ENCODE measurements around the gene REX1BD. TPM values are rescaled to one million over a fixed set of nuclear protein-coding genes. Genes with fewer than 3 reads are reported as not detected.

REX1BD gene
- total RNA-seq, 2 experiments from 2014 or later: 62.9 to 68.5 TPM

DNA sequence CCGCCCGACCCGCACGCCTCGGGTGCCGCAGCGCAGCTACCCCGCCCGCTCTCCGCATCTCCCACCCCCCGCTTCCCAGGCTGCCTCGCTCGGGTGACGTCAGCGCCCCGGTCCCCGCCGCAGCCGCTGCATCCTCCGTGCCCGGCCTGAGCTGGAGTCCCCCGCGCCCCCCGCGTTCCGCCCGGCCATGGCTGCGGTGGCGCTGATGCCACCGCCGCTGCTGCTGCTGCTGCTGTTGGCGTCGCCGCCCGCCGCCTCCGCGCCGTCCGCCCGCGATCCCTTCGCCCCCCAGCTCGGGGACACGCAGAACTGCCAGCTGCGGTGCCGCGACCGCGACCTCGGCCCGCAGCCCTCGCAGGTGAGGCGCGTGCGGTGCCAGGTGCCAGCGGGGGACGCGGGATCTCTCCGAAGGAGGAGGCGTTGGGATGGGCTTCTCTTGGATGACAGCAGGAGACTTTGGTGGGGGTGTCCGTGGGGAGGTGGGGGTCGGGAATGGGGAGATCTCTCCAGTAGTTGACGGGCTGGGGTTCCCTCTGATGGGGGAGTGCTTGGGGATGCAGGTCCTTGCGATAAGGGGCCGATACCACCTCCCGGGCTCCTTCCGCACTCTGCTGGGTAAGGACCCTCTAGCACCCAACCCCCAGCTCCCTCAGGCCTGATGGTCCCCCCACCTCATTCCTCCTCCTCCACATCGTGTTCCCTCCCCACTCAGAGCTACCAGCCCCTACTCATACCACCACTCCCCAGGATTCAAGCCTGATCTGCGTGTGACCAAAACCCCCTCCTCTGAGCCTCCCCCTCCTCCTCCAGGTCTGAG, 24.4 kb downstream of the REX1BD start, which contains the start of gene TMEM59L:
Gene TMEM59L (plus strand): TSS at position 99 of the 817 bp plus-strand sequence. CDS start 89 bp downstream, at position 188.
- Mint-ChIP-seq H3K27me3 (ENCODE audit: low read depth) (peaks cover 62% of the 10 kb centered on the region), H3K4me1 (ENCODE audit: low read depth) (peaks cover 17% of the 10 kb centered on the region), H3K36me3 (ENCODE audit: low read depth) (no peaks in the 10 kb centered on the region), H3K9me3 (no peaks in the 10 kb centered on the region), H3K27ac (no peak within 1 kb of the TSS), H3K4me3 (peak within 1 kb of the TSS; percentile 61)
- intact Hi-C loops (cut with micrococcal nuclease): loop anchor here (10.0 kb wide), 1 partner anchor 172 kb away; no protein-coding TSS in a partner anchor
- CTCF ChIA-PET: interaction anchor here (0.5 to 1.2 kb wide), 2 partner anchors 22 to 70 kb away, joined by 3 to 7 read pairs; no protein-coding TSS in a partner anchor
- DNase-seq: peak; percentile 56

GRCh38 chr19:18613589-18614234, 25.1 kb downstream of the REX1BD start:
- Mint-ChIP-seq H3K36me3 (ENCODE audit: low read depth) (no peaks in the 10 kb centered on the region), H3K27me3 (ENCODE audit: low read depth) (peaks cover 58% of the 10 kb centered on the region)
- intact Hi-C loops (cut with micrococcal nuclease): loop anchor here (10.0 kb wide), 1 partner anchor 171 kb away; no protein-coding TSS in a partner anchor

GRCh38 chr19:18616023-18616422, 27.4 kb downstream of the REX1BD start:
- intact Hi-C loops (cut with micrococcal nuclease): loop anchor here (10.0 kb wide), 1 partner anchor 169 kb away; no protein-coding TSS in a partner anchor
- DNase-seq: no peak
- no peaks in the 10 kb centered on the region for H3K36me3 Mint-ChIP-seq (ENCODE audit: low read depth)
- no peak overlapping the region for H3K4me3 Mint-ChIP-seq
- H3K27me3 Mint-ChIP-seq (ENCODE audit: low read depth): peaks cover 37% of the 10 kb centered on the region
- H3K4me1 Mint-ChIP-seq (ENCODE audit: low read depth): peaks cover 15% of the 10 kb centered on the region
- no peak overlapping the region for H3K27ac Mint-ChIP-seq
- CTCF ChIA-PET: interaction anchor here (1.2 kb wide), 1 partner anchor 27 kb away, joined by 3 read pairs; the partner anchor contains the start of gene REX1BD
- H3K9me3 Mint-ChIP-seq: no peaks in the 10 kb centered on the region

More at GRCh38 chr19:18613589-18614234, 25.1 kb downstream of the REX1BD start:
- H3K27ac Mint-ChIP-seq: no peak overlapping the region
- H3K4me1 Mint-ChIP-seq (ENCODE audit: low read depth): peaks cover 17% of the 10 kb centered on the region
- H3K4me3 Mint-ChIP-seq: peak overlapping the region; percentile 36
- DNase-seq: no peak
- CTCF ChIA-PET: no interaction called here
- H3K9me3 Mint-ChIP-seq: no peaks in the 10 kb centered on the region

DNA sequence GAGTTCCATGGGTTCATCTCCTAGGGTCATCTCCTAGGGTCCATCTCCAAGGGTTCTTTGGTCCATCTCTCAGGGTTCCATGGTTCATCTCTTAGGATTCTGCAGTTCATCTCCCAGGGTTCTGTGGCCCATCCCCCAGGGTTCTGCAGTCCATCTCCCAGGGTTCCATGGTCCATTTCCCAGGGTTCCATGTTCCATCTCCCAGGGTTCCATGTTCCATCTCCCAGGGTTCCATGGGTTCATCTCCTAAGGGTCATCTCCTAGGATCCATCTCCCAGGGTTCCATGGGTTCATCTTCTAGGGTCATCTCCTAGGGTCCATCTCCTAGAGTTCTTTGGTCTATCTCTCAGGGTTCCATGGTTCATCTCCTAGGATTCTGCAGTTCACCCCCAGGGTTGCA, 29.0 kb downstream of the REX1BD start:
- Mint-ChIP-seq H3K27ac (no peak overlapping the region), H3K4me1 (ENCODE audit: low read depth) (peaks cover 5% of the 10 kb centered on the region), H3K9me3 (no peaks in the 10 kb centered on the region), H3K27me3 (ENCODE audit: low read depth) (peaks cover 27% of the 10 kb centered on the region), H3K36me3 (ENCODE audit: low read depth) (no peaks in the 10 kb centered on the region), H3K4me3 (no peak overlapping the region)
- intact Hi-C loops (cut with micrococcal nuclease): loop anchor here (10.0 kb wide), 1 partner anchor 167 kb away; no protein-coding TSS in a partner anchor
- CTCF ChIA-PET: no interaction called here
- DNase-seq: no peak

GRCh38 chr19:18618236-18618635, 29.6 kb downstream of the REX1BD start:
- peaks cover 24% of the 10 kb centered on the region for H3K27me3 Mint-ChIP-seq (ENCODE audit: low read depth)
- CTCF ChIA-PET: no interaction called here

GRCh38 chr19:18620311-18620710, 31.7 kb downstream of the REX1BD start:
- no peaks in the 10 kb centered on the region for H3K9me3 Mint-ChIP-seq
- intact Hi-C loops (cut with micrococcal nuclease): no loop called here

More at GRCh38 chr19:18618236-18618635, 29.6 kb downstream of the REX1BD start:
- no peak overlapping the region for H3K4me3 Mint-ChIP-seq
- no peak overlapping the region for H3K27ac Mint-ChIP-seq
- no peaks in the 10 kb centered on the region for H3K9me3 Mint-ChIP-seq
- intact Hi-C loops (cut with micrococcal nuclease): loop anchor here (10.0 kb wide), 1 partner anchor 167 kb away; no protein-coding TSS in a partner anchor
- no peaks in the 10 kb centered on the region for H3K36me3 Mint-ChIP-seq (ENCODE audit: low read depth)
- peaks cover 4% of the 10 kb centered on the region for H3K4me1 Mint-ChIP-seq (ENCODE audit: low read depth)
- DNase-seq: no peak

GRCh38 chr19:18620902-18621301, 32.3 kb downstream of the REX1BD start:
- intact Hi-C loops (cut with micrococcal nuclease): no loop called here
- H3K4me1 Mint-ChIP-seq (ENCODE audit: low read depth): no peaks in the 10 kb centered on the region
- H3K9me3 Mint-ChIP-seq: no peaks in the 10 kb centered on the region
- peaks cover 8% of the 10 kb centered on the region for H3K27me3 Mint-ChIP-seq (ENCODE audit: low read depth)
- CTCF ChIA-PET: interaction anchor here (0.6 to 1.1 kb wide), 6 partner anchors 9 to 170 kb away, joined by 3 to 5 read pairs (median 4); no protein-coding TSS in a partner anchor
- DNase-seq: no peak
- no peak overlapping the region for H3K4me3 Mint-ChIP-seq
- H3K36me3 Mint-ChIP-seq (ENCODE audit: low read depth): no peaks in the 10 kb centered on the region
- no peak overlapping the region for H3K27ac Mint-ChIP-seq

More at GRCh38 chr19:18620311-18620710, 31.7 kb downstream of the REX1BD start:
- Mint-ChIP-seq H3K4me1 (ENCODE audit: low read depth) (no peaks in the 10 kb centered on the region), H3K27ac (no peak overlapping the region), H3K27me3 (ENCODE audit: low read depth) (peaks cover 8% of the 10 kb centered on the region), H3K36me3 (ENCODE audit: low read depth) (no peaks in the 10 kb centered on the region), H3K4me3 (no peak overlapping the region)
- CTCF ChIA-PET: interaction anchor here (0.7 kb wide), 1 partner anchor 76 kb away, joined by 3 read pairs; no protein-coding TSS in a partner anchor
- no peak for DNase-seq

- H3K4me3 Mint-ChIP-seq: no peak overlapping the region
- no peaks in the 10 kb centered on the region for H3K4me1 Mint-ChIP-seq (ENCODE audit: low read depth)
Measured at GRCh38 chr19:18626906-18627305, 38.3 kb downstream of the REX1BD start.

DNA sequence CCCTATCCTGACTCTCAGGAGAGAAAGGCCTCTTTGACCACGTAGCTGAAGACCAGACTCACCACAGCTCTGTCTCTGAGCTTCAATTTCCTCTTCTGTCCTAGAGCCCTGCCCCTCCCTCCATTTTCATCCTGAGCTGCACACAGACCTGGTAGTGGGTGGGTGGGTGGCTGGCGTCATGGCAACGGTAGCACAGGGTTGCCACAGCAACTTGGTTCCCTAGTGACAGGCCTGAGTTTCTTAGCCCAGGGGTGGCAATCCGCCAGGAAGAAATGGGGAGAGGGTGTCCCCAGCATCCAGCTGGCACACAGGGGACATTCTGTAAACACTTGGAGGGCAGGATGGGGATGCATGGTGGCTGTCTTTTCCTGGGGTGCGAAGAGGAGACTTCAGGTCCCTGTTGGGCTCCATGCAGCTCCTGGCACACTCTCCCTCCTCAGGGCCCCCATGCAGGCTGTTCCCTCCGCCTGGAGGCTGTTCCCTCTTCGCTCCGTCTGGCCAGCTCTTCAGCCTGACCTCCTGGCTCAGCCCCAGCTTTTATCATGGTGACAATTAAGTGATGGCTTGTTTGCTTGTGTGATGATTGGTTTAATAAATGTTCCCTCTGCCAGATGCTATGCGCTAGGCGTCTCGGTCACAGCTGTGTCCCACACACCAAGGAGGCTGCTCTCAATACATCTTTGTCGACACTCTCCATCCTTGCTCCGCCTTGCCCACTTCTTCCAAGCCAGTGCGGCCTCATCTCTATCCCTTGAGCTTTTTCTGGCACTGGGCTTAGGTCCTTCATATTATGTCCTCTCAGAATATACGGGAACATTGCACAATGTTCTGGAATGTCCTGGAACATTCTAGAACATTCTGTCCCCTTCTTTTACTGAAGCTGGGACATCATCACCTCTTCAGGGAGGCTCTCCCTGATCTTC, 40.8 kb downstream of the REX1BD start:
- intact Hi-C loops (cut with micrococcal nuclease): no loop called here
- Mint-ChIP-seq H3K9me3 (no peaks in the 10 kb centered on the region), H3K27me3 (ENCODE audit: low read depth) (no peaks in the 10 kb centered on the region), H3K36me3 (ENCODE audit: low read depth) (no peaks in the 10 kb centered on the region), H3K27ac (no peak overlapping the region), H3K4me1 (ENCODE audit: low read depth) (no peaks in the 10 kb centered on the region), H3K4me3 (no peak overlapping the region)
- no peak for DNase-seq
- CTCF ChIA-PET: interaction anchor here (1.1 to 1.5 kb wide), 2 partner anchors 8 to 179 kb away, joined by 4 to 5 read pairs; no protein-coding TSS in a partner anchor

More at GRCh38 chr19:18626906-18627305, 38.3 kb downstream of the REX1BD start:
- intact Hi-C loops (cut with micrococcal nuclease): no loop called here
- no peak overlapping the region for H3K27ac Mint-ChIP-seq
- H3K9me3 Mint-ChIP-seq: no peaks in the 10 kb centered on the region
- DNase-seq: no peak
- H3K27me3 Mint-ChIP-seq (ENCODE audit: low read depth): no peaks in the 10 kb centered on the region
- CTCF ChIA-PET: interaction anchor here (0.6 kb wide), 1 partner anchor 298 kb away, joined by 3 read pairs; no protein-coding TSS in a partner anchor
- no peaks in the 10 kb centered on the region for H3K36me3 Mint-ChIP-seq (ENCODE audit: low read depth)

GRCh38 chr19:18633321-18633720, 44.7 kb downstream of the REX1BD start:
- DNase-seq: no peak
- Mint-ChIP-seq H3K27ac (no peak overlapping the region), H3K36me3 (ENCODE audit: low read depth) (no peaks in the 10 kb centered on the region), H3K4me1 (ENCODE audit: low read depth) (peaks cover 19% of the 10 kb centered on the region), H3K4me3 (no peak overlapping the region), H3K27me3 (ENCODE audit: low read depth) (no peaks in the 10 kb centered on the region), H3K9me3 (no peaks in the 10 kb centered on the region)
- CTCF ChIA-PET: interaction anchor here (1.0 kb wide), 1 partner anchor 12 kb away, joined by 4 read pairs; no protein-coding TSS in a partner anchor
- intact Hi-C loops (cut with micrococcal nuclease): no loop called here

GRCh38 chr19:18634612-18635297, 46.2 kb downstream of the REX1BD start:
- CTCF ChIA-PET: interaction anchor here (1.1 to 1.2 kb wide), 2 partner anchors 41 to 185 kb away, joined by 3 read pairs; no protein-coding TSS in a partner anchor
- Mint-ChIP-seq H3K27ac (no peak overlapping the region), H3K36me3 (ENCODE audit: low read depth) (no peaks in the 10 kb centered on the region), H3K9me3 (no peaks in the 10 kb centered on the region), H3K4me3 (no peak overlapping the region), H3K27me3 (ENCODE audit: low read depth) (no peaks in the 10 kb centered on the region), H3K4me1 (ENCODE audit: low read depth) (peaks cover 23% of the 10 kb centered on the region)
- intact Hi-C loops (cut with micrococcal nuclease): no loop called here
- no peak for DNase-seq
